OCI-LY1 (cell line): ENCODE measurements around the gene DRC3.

Source experiments
- CTCF ChIP-seq: fragments of 200-600 bp; sonication (generic), shearing (Covaris generic); IDR thresholded peaks from 2 replicates; pipeline ENCODE4 v1.5.1; 2017; ENCODE audit warnings: mild to moderate bottlenecking, antibody characterized with exemption, low read length, moderate library complexity, mixed read lengths
- EZH2 ChIP-seq: fragments of 200-600 bp; sonication (generic), shearing (Covaris generic); IDR thresholded peaks from 2 replicates; pipeline ENCODE4 v1.8.0; 2017; ENCODE audit warnings: borderline replicate concordance, mixed run types, mild to moderate bottlenecking, antibody characterized with exemption, low read length, moderate library complexity, mixed read lengths

- TF ChIP-seq CTCF (no peak), EZH2 (no peak)
Observed at GRCh38 chr17:18004345-18004744, 31.7 kb downstream of the DRC3 start.
